Neural progenitor cell (in vitro differentiated cells): ENCODE results near the gene FXYD4. TPM values are rescaled to one million over a fixed set of nuclear protein-coding genes. Genes with fewer than 3 reads are reported as not detected.
A peak's percentile ranks its signal among the peaks of the same experiment; 100 is the strongest.

ENCODE experiments used
- DNase-seq: peaks from one replicate; pipeline ENCODE4 v3.0.0-alpha.2; 2016; ENCODE audit warnings: low spot score
- H2AFZ ChIP-seq: fragments of 200-600 bp; sonication (generic); replicated peaks from 2 replicates; pipeline ENCODE4 v1.6.1; 2016; ENCODE audit warnings: antibody characterized with exemption
- H3F3A ChIP-seq: fragments of 200-600 bp; sonication (generic); 2 replicates; pipeline ENCODE4 v1.6.1; 2016; ENCODE audit warnings: antibody characterized with exemption, low read depth
- H3K27ac ChIP-seq: fragments of 200-600 bp; sonication (generic); 2 replicates; pipeline ENCODE4 v1.5.1; 2016; ENCODE audit warnings: mild to moderate bottlenecking
- H3K27me3 ChIP-seq: fragments of 200-600 bp; sonication (generic); 2 replicates; pipeline ENCODE4 v1.6.1; 2016; ENCODE audit warnings: mild to moderate bottlenecking, moderate library complexity
- H3K36me3 ChIP-seq: fragments of 200-600 bp; sonication (generic); 2 replicates; pipeline ENCODE4 v1.5.1; 2016
- H3K4me1 ChIP-seq: fragments of 200-600 bp; sonication (generic); 2 replicates; pipeline ENCODE4 v1.6.1; 2016; ENCODE audit warnings: mixed run types
- H3K4me2 ChIP-seq: fragments of 200-600 bp; sonication (generic); 2 replicates; pipeline ENCODE4 v1.6.1; 2016
- H3K4me3 ChIP-seq: fragments of 200-600 bp; sonication (generic); 2 replicates; pipeline ENCODE4 v1.5.1; 2016
- H3K79me2 ChIP-seq: fragments of 200-600 bp; sonication (generic); 2 replicates; pipeline ENCODE4 v1.6.1; 2016; ENCODE audit warnings: low read depth
- H3K9ac ChIP-seq: fragments of 200-600 bp; sonication (generic); 2 replicates; pipeline ENCODE4 v1.6.1; 2016
- H3K9me3 ChIP-seq: fragments of 200-600 bp; sonication (generic); 2 replicates; pipeline ENCODE4 v1.5.1; 2016; ENCODE audit warnings: low read depth
- H4K20me1 ChIP-seq: fragments of 200-600 bp; sonication (generic); 2 replicates; pipeline ENCODE4 v1.6.1; 2016; ENCODE audit warnings: low read depth
- H3K27ac Mint-ChIP-seq: 3 replicates; pipeline ENCODE4 v1.8.0; 2021; ENCODE audit warnings: mixed read lengths
- H3K27me3 Mint-ChIP-seq: 2 replicates; pipeline ENCODE4 v1.8.0; 2022; ENCODE audit warnings: low read depth, mild to moderate bottlenecking, inconsistent platforms, moderate library complexity, mixed read lengths; ENCODE audit not compliant: insufficient read depth
- H3K36me3 Mint-ChIP-seq: 3 replicates; pipeline ENCODE4 v1.8.0; 2021; ENCODE audit warnings: mixed read lengths
- H3K4me1 Mint-ChIP-seq: 3 replicates; pipeline ENCODE4 v1.8.0; 2021; ENCODE audit warnings: mixed read lengths
- H3K4me3 Mint-ChIP-seq: 3 replicates; pipeline ENCODE4 v1.8.0; 2021; ENCODE audit warnings: mild to moderate bottlenecking, moderate library complexity, mixed read lengths
- H3K9me3 Mint-ChIP-seq: 3 replicates; pipeline ENCODE4 v1.8.0; 2020; ENCODE audit warnings: mixed read lengths
- EZH2 ChIP-seq: fragments of 200-600 bp; sonication (generic); IDR thresholded peaks from 2 replicates; pipeline ENCODE4 v1.6.1; 2017; ENCODE audit warnings: antibody characterized with exemption, mild to moderate bottlenecking, moderate library complexity
- EZH2phosphoT487 ChIP-seq: fragments of 200-600 bp; sonication (generic); IDR thresholded peaks from 2 replicates; pipeline ENCODE4 v1.6.1; 2017; ENCODE audit warnings: antibody characterized with exemption
- total RNA-seq: library from RNA; depleted of rRNA; stranded (reverse); fragments of >200 nt; gene quantifications from 2 replicates; pipeline ENCODE4 v1.2.3, GENCODE V29; 2015; ENCODE audit warnings: low replicate concordance
- TF ChIP-seq, protein P1 (sequence below): fragments of 200-600 bp; sonication (generic); IDR thresholded peaks from 2 replicates; pipeline ENCODE4 v1.5.1; 2017; ENCODE audit warnings: antibody characterized with exemption, mild to moderate bottlenecking

FXYD4 gene
- total RNA-seq, 1 donor from 2014 or later = not detected

GRCh38 chr10:43380610-43381222 lies 9.3 kb downstream of the FXYD4 start:
- Histone ChIP-seq H3K36me3 (no peaks in the 10 kb centered on the region), H3F3A (peaks cover 20% of the 10 kb centered on the region), H3K9ac (no peak overlapping the region), H2AFZ (no peak overlapping the region), H3K27ac (no peak overlapping the region), H3K4me2 (no peak overlapping the region), H4K20me1 (peaks cover 18% of the 10 kb centered on the region), H3K9me3 (no peaks in the 10 kb centered on the region), H3K27me3 (no peaks in the 10 kb centered on the region), H3K79me2 (no peaks in the 10 kb centered on the region), H3K4me3 (no peak overlapping the region), H3K4me1 (peaks cover 7% of the 10 kb centered on the region)
- peaks cover 5% of the 10 kb centered on the region for H3K4me1 Mint-ChIP-seq
- no peaks in the 10 kb centered on the region for H3K9me3 Mint-ChIP-seq
- H3K27me3 Mint-ChIP-seq = peaks cover 3% of the 10 kb centered on the region
- H3K27ac Mint-ChIP-seq = no peak overlapping the region
- H3K36me3 Mint-ChIP-seq = peaks cover 1% of the 10 kb centered on the region
- no peak for DNase-seq
- no peak overlapping the region for H3K4me3 Mint-ChIP-seq
- TF ChIP-seq, protein P1, sequence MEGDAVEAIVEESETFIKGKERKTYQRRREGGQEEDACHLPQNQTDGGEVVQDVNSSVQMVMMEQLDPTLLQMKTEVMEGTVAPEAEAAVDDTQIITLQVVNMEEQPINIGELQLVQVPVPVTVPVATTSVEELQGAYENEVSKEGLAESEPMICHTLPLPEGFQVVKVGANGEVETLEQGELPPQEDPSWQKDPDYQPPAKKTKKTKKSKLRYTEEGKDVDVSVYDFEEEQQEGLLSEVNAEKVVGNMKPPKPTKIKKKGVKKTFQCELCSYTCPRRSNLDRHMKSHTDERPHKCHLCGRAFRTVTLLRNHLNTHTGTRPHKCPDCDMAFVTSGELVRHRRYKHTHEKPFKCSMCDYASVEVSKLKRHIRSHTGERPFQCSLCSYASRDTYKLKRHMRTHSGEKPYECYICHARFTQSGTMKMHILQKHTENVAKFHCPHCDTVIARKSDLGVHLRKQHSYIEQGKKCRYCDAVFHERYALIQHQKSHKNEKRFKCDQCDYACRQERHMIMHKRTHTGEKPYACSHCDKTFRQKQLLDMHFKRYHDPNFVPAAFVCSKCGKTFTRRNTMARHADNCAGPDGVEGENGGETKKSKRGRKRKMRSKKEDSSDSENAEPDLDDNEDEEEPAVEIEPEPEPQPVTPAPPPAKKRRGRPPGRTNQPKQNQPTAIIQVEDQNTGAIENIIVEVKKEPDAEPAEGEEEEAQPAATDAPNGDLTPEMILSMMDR = peak; percentile 12
- no peak for TF ChIP-seq EZH2phosphoT487

DNA sequence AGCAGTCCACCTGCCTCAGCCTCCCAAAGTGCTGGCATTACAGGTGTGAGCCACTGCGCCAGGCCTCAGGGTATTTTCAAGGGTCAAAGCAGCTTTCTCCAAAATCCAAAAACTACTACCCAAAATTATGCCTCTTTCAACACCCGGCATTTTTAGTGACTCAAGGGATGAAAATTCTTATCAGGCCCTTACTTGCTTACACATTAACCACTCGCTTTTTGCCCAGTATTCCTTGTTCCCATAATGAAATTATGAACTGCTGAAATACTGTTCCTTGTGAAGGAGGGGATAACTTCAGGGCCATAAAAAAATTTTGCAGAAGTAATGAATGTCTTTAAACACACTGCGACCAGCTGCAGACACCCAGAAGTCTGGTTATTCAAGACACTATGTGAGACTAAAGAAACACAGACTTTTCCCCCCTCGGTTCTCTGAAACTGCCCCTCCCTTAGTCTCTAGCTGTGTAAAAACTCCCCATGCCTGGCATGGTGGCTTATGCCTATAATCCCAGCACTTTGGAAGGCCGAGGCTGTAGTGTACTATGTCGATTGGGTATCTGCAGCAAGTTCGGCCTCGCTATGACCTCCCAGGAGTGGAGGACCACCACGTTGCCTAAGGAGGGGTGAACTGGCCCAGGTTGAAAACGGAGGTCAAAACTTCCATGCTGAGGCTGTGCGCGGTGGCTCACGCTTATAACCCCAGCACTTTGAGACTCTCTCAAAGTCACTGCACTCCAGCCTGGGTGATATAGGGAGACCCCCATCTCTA lies 12.0 kb downstream of the FXYD4 start:
- Histone ChIP-seq H2AFZ (no peak overlapping the region), H3F3A (peaks cover 41% of the 10 kb centered on the region), H3K79me2 (peaks cover 7% of the 10 kb centered on the region), H3K4me3 (no peak overlapping the region), H3K27ac (no peak overlapping the region), H3K9ac (no peak overlapping the region), H3K4me2 (no peak overlapping the region), H3K9me3 (no peaks in the 10 kb centered on the region), H3K4me1 (no peaks in the 10 kb centered on the region), H3K27me3 (no peaks in the 10 kb centered on the region), H4K20me1 (peaks cover 44% of the 10 kb centered on the region), H3K36me3 (peaks cover 7% of the 10 kb centered on the region)
- Mint-ChIP-seq H3K27me3 (peaks cover 2% of the 10 kb centered on the region), H3K27ac (no peak overlapping the region), H3K4me1 (no peaks in the 10 kb centered on the region), H3K36me3 (peaks cover 19% of the 10 kb centered on the region), H3K4me3 (no peak overlapping the region), H3K9me3 (no peaks in the 10 kb centered on the region)
- no peak for DNase-seq
- no peak for TF ChIP-seq EZH2
- TF ChIP-seq, protein P1 = no peak
- TF ChIP-seq EZH2phosphoT487 = no peak

GRCh38 chr10:43384252-43385221 lies 13.1 kb downstream of the FXYD4 start:
- Mint-ChIP-seq H3K36me3 (peaks cover 21% of the 10 kb centered on the region), H3K27ac (no peak overlapping the region), H3K4me1 (no peaks in the 10 kb centered on the region), H3K4me3 (no peak overlapping the region), H3K9me3 (no peaks in the 10 kb centered on the region), H3K27me3 (no peaks in the 10 kb centered on the region)
- no peak overlapping the region for H2AFZ ChIP-seq
- H3K27ac ChIP-seq = peak overlapping the region; percentile 67
- no peak overlapping the region for H3K9ac ChIP-seq
- H3K4me1 ChIP-seq = no peaks in the 10 kb centered on the region
- H3K36me3 ChIP-seq = peaks cover 12% of the 10 kb centered on the region
- H3K79me2 ChIP-seq = peaks cover 18% of the 10 kb centered on the region
- H3K9me3 ChIP-seq = no peaks in the 10 kb centered on the region
- no peak overlapping the region for H3K4me2 ChIP-seq
- H3K4me3 ChIP-seq = no peak overlapping the region
- H3F3A ChIP-seq = peaks cover 52% of the 10 kb centered on the region
- no peak for DNase-seq
- no peak for TF ChIP-seq EZH2
- TF ChIP-seq EZH2phosphoT487 = no peak
- TF ChIP-seq, protein P1 = no peak
- H4K20me1 ChIP-seq = peaks cover 56% of the 10 kb centered on the region
- no peaks in the 10 kb centered on the region for H3K27me3 ChIP-seq
